Loucy (cell line): ENCODE data around the gene VPS13D.
"Not testable (repeated sequence)": the region's sequence is repeated elsewhere in the genome, so short reads cannot be mapped to it uniquely, and the experiment has no call there.

Experiments
- H2AFZ ChIP-seq: fragments of 200-600 bp; sonication (generic); 2 replicates; pipeline ENCODE4 v1.6.0; 2016; ENCODE audit warnings: antibody characterized with exemption, mild to moderate bottlenecking, low read length, moderate library complexity
- H3F3A ChIP-seq: fragments of 200-600 bp; 2 replicates; pipeline ENCODE4 v1.6.0; 2016; ENCODE audit warnings: antibody characterized with exemption, low read depth, mild to moderate bottlenecking
- H3K27me3 ChIP-seq: fragments of 200-600 bp; sonication (generic); 2 replicates; pipeline ENCODE4 v1.6.1; 2014; ENCODE audit warnings: low read length, mild to moderate bottlenecking; ENCODE audit not compliant: insufficient read depth, poor library complexity, severe bottlenecking
- H3K36me3 ChIP-seq: fragments of 200-600 bp; sonication (generic); 2 replicates; pipeline ENCODE4 v1.6.1; 2016; ENCODE audit warnings: low read length; ENCODE audit not compliant: insufficient read depth
- H3K4me1 ChIP-seq: fragments of 200-600 bp; sonication (generic); 2 replicates; pipeline ENCODE4 v1.5.1; 2014; ENCODE audit warnings: low read length, mild to moderate bottlenecking; ENCODE audit not compliant: insufficient read depth, poor library complexity, severe bottlenecking
- H3K4me2 ChIP-seq: fragments of 200-600 bp; sonication (generic); 2 replicates; pipeline ENCODE4 v1.6.0; 2014; ENCODE audit warnings: antibody characterized with exemption, low read length, low read depth, mild to moderate bottlenecking; ENCODE audit not compliant: poor library complexity, severe bottlenecking
- H3K4me3 ChIP-seq: fragments of 200-600 bp; sonication (generic); 2 replicates; pipeline ENCODE4 v1.5.1; 2014; ENCODE audit warnings: low read length, mild to moderate bottlenecking, mixed read lengths; ENCODE audit not compliant: poor library complexity, severe bottlenecking
- H3K79me2 ChIP-seq: fragments of 200-600 bp; sonication (generic); 2 replicates; pipeline ENCODE4 v1.6.1; 2014; ENCODE audit warnings: low read length; ENCODE audit not compliant: insufficient read depth
- H3K9ac ChIP-seq: fragments of 200-600 bp; sonication (generic); 2 replicates; pipeline ENCODE4 v1.6.0; 2014; ENCODE audit warnings: mild to moderate bottlenecking, low read depth, low read length, moderate library complexity; ENCODE audit not compliant: poor library complexity, severe bottlenecking
- H3K9me2 ChIP-seq: fragments of 200-600 bp; sonication (generic); replicated peaks from 2 replicates; pipeline ENCODE4 v1.6.1; 2016; ENCODE audit warnings: low read depth, low read length, mixed read lengths
- H3K9me3 ChIP-seq: fragments of 200-600 bp; sonication (generic); 2 replicates; pipeline ENCODE4 v1.6.1; 2014; ENCODE audit warnings: mild to moderate bottlenecking, antibody characterized with exemption, low read length, low read depth; ENCODE audit not compliant: insufficient read depth
- H4K20me1 ChIP-seq: fragments of 200-600 bp; sonication (generic); 2 replicates; pipeline ENCODE4 v1.6.0; 2014; ENCODE audit warnings: antibody characterized with exemption, low read length, mild to moderate bottlenecking; ENCODE audit not compliant: insufficient read depth, poor library complexity, severe bottlenecking
- EZH2phosphoT487 ChIP-seq: fragments of 200-600 bp; IDR thresholded peaks from 2 replicates; pipeline ENCODE4 v1.6.1; 2018; ENCODE audit warnings: antibody characterized with exemption, mild to moderate bottlenecking, moderate library complexity, borderline replicate concordance
- TF ChIP-seq, protein P1 (sequence below): fragments of 200-600 bp; sonication (generic); conservative IDR thresholded peaks from 2 replicates; pipeline ENCODE4 v1.5.1; 2014; ENCODE audit warnings: mild to moderate bottlenecking, antibody characterized with exemption, low read length

Gene VPS13D

GRCh38 chr1:12320486-12320885, 90.7 kb downstream of the VPS13D start:
- Histone ChIP-seq H3K4me3 (no peak overlapping the region), H3K9me2 (no peaks in the 10 kb centered on the region), H3K79me2 (no peaks in the 10 kb centered on the region), H3K9ac (no peak overlapping the region), H3K4me1 (peaks cover 4% of the 10 kb centered on the region), H3K4me2 (no peak overlapping the region), H3F3A (no peaks in the 10 kb centered on the region), H3K9me3 (no peaks in the 10 kb centered on the region), H3K27me3 (no peaks in the 10 kb centered on the region), H3K36me3 (peaks cover 26% of the 10 kb centered on the region; the same call in 1 of the 2 replicates), H4K20me1 (no peaks in the 10 kb centered on the region), H2AFZ (no peak overlapping the region)
- TF ChIP-seq EZH2phosphoT487: no peak
- TF ChIP-seq, protein P1, sequence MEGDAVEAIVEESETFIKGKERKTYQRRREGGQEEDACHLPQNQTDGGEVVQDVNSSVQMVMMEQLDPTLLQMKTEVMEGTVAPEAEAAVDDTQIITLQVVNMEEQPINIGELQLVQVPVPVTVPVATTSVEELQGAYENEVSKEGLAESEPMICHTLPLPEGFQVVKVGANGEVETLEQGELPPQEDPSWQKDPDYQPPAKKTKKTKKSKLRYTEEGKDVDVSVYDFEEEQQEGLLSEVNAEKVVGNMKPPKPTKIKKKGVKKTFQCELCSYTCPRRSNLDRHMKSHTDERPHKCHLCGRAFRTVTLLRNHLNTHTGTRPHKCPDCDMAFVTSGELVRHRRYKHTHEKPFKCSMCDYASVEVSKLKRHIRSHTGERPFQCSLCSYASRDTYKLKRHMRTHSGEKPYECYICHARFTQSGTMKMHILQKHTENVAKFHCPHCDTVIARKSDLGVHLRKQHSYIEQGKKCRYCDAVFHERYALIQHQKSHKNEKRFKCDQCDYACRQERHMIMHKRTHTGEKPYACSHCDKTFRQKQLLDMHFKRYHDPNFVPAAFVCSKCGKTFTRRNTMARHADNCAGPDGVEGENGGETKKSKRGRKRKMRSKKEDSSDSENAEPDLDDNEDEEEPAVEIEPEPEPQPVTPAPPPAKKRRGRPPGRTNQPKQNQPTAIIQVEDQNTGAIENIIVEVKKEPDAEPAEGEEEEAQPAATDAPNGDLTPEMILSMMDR: no peak

DNA sequence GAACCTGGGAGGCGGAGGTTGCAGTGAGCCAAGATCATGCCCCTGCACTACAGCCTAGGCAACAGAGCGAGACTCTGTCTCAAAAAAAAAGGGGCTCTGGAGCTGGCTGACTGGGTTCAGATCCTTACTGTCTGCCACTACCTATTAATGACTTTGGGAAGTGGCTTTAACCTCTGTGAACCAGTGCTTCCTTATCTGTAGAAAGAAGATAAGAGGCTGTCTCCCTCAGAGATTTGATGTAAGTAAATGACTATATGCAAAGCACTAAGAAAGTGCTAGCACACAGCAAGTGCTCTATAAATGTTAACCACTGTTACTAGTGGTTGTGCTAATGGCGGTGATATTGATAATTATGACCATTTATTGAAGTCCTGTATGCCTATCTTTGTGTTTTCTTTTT, 94.6 kb downstream of the VPS13D start:
- no peak overlapping the region for H2AFZ ChIP-seq
- H3K4me3 ChIP-seq: no peak overlapping the region
- no peaks in the 10 kb centered on the region for H4K20me1 ChIP-seq
- H3K4me1 ChIP-seq: peaks cover 4% of the 10 kb centered on the region
- peaks cover 16% of the 10 kb centered on the region; the same call in 1 of the 2 replicates for H3K36me3 ChIP-seq
- H3K27me3 ChIP-seq: no peaks in the 10 kb centered on the region
- TF ChIP-seq, protein P1: no peak
- no peak for TF ChIP-seq EZH2phosphoT487
- H3K4me2 ChIP-seq: no peak overlapping the region
- no peaks in the 10 kb centered on the region for H3K79me2 ChIP-seq
- no peaks in the 10 kb centered on the region for H3F3A ChIP-seq
- no peaks in the 10 kb centered on the region for H3K9me2 ChIP-seq
- H3K9me3 ChIP-seq: no peaks in the 10 kb centered on the region
- H3K9ac ChIP-seq: no peak overlapping the region

DNA sequence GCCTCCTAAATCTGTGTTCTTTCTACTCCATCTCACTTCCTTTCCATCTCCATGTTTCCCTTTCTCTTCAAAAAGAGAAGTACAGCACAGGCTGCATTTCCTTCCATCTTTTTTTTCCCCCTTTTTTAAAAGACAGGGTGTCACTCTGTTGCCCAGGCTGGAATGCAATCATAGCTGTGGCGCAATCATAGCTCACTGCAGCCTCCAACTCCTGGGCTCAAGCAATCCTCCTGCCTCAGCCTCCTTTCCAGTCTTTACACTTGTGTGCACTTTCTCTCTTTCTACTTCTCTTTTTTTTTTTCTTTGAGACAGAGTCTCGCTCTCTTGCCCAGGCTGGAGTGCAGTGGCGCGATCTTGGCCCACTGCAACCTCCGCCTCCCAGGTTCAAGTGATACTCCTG, 95.1 kb downstream of the VPS13D start:
- H3K4me3 ChIP-seq, H4K20me1 ChIP-seq, H3K79me2 ChIP-seq, H3K9ac ChIP-seq, H3K9me2 ChIP-seq, H3F3A ChIP-seq, H3K4me2 ChIP-seq, H3K4me1 ChIP-seq, H2AFZ ChIP-seq, H3K9me3 ChIP-seq, H3K27me3 ChIP-seq: not testable (repeated sequence)
- peaks cover 19% of the 10 kb centered on the region; the same call in 1 of the 2 replicates for H3K36me3 ChIP-seq

DNA sequence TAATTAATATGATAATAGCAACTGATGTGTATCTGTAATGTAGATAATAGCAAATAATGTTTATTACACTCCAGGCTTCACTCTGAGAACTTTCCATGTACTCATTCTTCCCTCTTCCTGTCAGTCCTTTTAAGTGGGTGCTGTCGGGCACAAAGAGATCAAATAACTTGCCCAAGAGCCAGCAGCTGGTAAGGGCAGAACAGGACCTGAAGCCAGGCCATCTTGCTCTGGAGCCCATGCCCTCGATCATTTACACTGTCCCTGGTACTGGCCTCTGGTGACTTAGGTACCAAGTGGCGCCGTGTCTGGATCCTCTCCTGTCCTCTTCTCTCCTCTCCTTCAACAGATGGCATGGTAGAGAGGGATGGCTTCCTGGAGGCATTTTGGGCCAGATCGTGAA, 97.2 kb downstream of the VPS13D start:
- H3K4me1 ChIP-seq: peaks cover 4% of the 10 kb centered on the region
- H3K9me3 ChIP-seq: no peaks in the 10 kb centered on the region
- no peak overlapping the region for H3K9ac ChIP-seq
- no peak overlapping the region for H3K4me3 ChIP-seq
- H3K36me3 ChIP-seq: peaks cover 19% of the 10 kb centered on the region; the same call in 1 of the 2 replicates
- no peak overlapping the region for H3K4me2 ChIP-seq
- H2AFZ ChIP-seq: no peak overlapping the region
- no peaks in the 10 kb centered on the region for H3K27me3 ChIP-seq
- no peaks in the 10 kb centered on the region for H4K20me1 ChIP-seq
- TF ChIP-seq EZH2phosphoT487: no peak
- TF ChIP-seq, protein P1: no peak
- no peaks in the 10 kb centered on the region for H3K9me2 ChIP-seq
- no peaks in the 10 kb centered on the region for H3F3A ChIP-seq
- no peaks in the 10 kb centered on the region for H3K79me2 ChIP-seq
